Measurements from ENCODE around the gene PDE5A.
"Not testable (repeated sequence)": the region's sequence is repeated elsewhere in the genome, so short reads cannot be mapped to it uniquely, and the experiment has no call there.

PDE5A gene

GRCh38 chr4:119667802-119668201 is 39.2 kb upstream of the PDE5A start:
- DNase-seq (ENCODE audit: low read depth): no peak
- in situ Hi-C loops (cut with HindIII; ENCODE audit: low sequenced_read_pairs): no loop called here
- no peak for TF ChIP-seq CTCF (IDR thresholded peaks at IDR 0.05; ENCODE audit: low read depth, low read length, missing control alignments)
- H3K4me3 ChIP-seq (ENCODE audit: low read depth, low read length): no peak overlapping the region

GRCh38 chr4:119666653-119667091 is 38.1 kb upstream of the PDE5A start:
- no peak overlapping the region for H3K4me3 ChIP-seq (ENCODE audit: low read depth, low read length)
- in situ Hi-C loops (cut with HindIII; ENCODE audit: low sequenced_read_pairs): no loop called here
- no peak for TF ChIP-seq CTCF (IDR thresholded peaks at IDR 0.05; ENCODE audit: low read depth, low read length, missing control alignments)
- DNase-seq (ENCODE audit: low read depth): no peak

- no peak for TF ChIP-seq CTCF (IDR thresholded peaks at IDR 0.05; ENCODE audit: low read depth, low read length, missing control alignments)
- no peak overlapping the region for H3K4me3 ChIP-seq (ENCODE audit: low read depth, low read length)
- in situ Hi-C loops (cut with HindIII; ENCODE audit: low sequenced_read_pairs): no loop called here
- no peak for DNase-seq (ENCODE audit: low read depth)
Measured at GRCh38 chr4:119665752-119666151, 37.1 kb upstream of the PDE5A start.

GRCh38 chr4:119664168-119664907 is 35.7 kb upstream of the PDE5A start:
- no peak overlapping the region for H3K4me3 ChIP-seq (ENCODE audit: low read depth, low read length)

GRCh38 chr4:119663160-119663788 is 34.7 kb upstream of the PDE5A start:
- in situ Hi-C loops (cut with HindIII; ENCODE audit: low sequenced_read_pairs): no loop called here
- no peak overlapping the region for H3K4me3 ChIP-seq (ENCODE audit: low read depth, low read length)
- DNase-seq (ENCODE audit: low read depth): no peak
- TF ChIP-seq CTCF (IDR thresholded peaks at IDR 0.05; ENCODE audit: low read depth, low read length, missing control alignments): no peak

More at GRCh38 chr4:119664168-119664907, 35.7 kb upstream of the PDE5A start:
- in situ Hi-C loops (cut with HindIII; ENCODE audit: low sequenced_read_pairs): no loop called here
- no peak for DNase-seq (ENCODE audit: low read depth)
- TF ChIP-seq CTCF (IDR thresholded peaks at IDR 0.05; ENCODE audit: low read depth, low read length, missing control alignments): no peak

- DNase-seq (ENCODE audit: low read depth); in situ Hi-C loops (cut with HindIII; ENCODE audit: low sequenced_read_pairs); H3K4me3 ChIP-seq (ENCODE audit: low read depth, low read length): not testable (repeated sequence)
Measured at GRCh38 chr4:119662612-119663011, 34.0 kb upstream of the PDE5A start.

- no peak overlapping the region for H3K4me3 ChIP-seq (ENCODE audit: low read depth, low read length)
- in situ Hi-C loops (cut with HindIII; ENCODE audit: low sequenced_read_pairs): no loop called here
- DNase-seq (ENCODE audit: low read depth): no peak
- TF ChIP-seq CTCF (IDR thresholded peaks at IDR 0.05; ENCODE audit: low read depth, low read length, missing control alignments): no peak
Measured at GRCh38 chr4:119661231-119661630, 32.6 kb upstream of the PDE5A start.
